WERI-Rb-1 (cell line): ENCODE measurements around the gene SIRPB1.

Experiments
- DNase-seq: peaks from one replicate; pipeline ENCODE4 v3.0.0-alpha.2; 2020
- H3K27ac ChIP-seq: fragments of 250-450 bp; sonication (Bioruptor Pico); 2 replicates; pipeline ENCODE4 v1.5.1; 2020; ENCODE audit warnings: mild to moderate bottlenecking, moderate library complexity
- H3K27me3 ChIP-seq: fragments of 250-450 bp; sonication (Bioruptor Pico); 2 replicates; pipeline ENCODE4 v1.5.1; 2021; ENCODE audit warnings: mild to moderate bottlenecking, low read depth, moderate library complexity; ENCODE audit not compliant: insufficient read depth, severe bottlenecking
- H3K36me3 ChIP-seq: fragments of 250-450 bp; sonication (Bioruptor Pico); 2 replicates; pipeline ENCODE4 v1.5.1; 2020; ENCODE audit warnings: mild to moderate bottlenecking, moderate library complexity
- H3K4me3 ChIP-seq: 2 replicates; pipeline ENCODE4 v1.5.1; 2011; ENCODE audit warnings: low read depth, mild to moderate bottlenecking, control low read depth, low read length
- H3K9me3 ChIP-seq: fragments of 250-450 bp; sonication (Bioruptor Pico); 2 replicates; pipeline ENCODE4 v1.5.1; 2021; ENCODE audit warnings: mild to moderate bottlenecking, moderate library complexity; ENCODE audit not compliant: severe bottlenecking
- TF ChIP-seq, protein P1 (sequence below): IDR thresholded peaks from 2 replicates; pipeline ENCODE4 v1.5.1; 2011; ENCODE audit warnings: low read depth, mild to moderate bottlenecking, control low read depth, inconsistent platforms, low read length

Gene SIRPB1

GRCh38 chr20:1619861-1620444 is at the start of gene SIRPB1:
SIRPB1 (minus strand) TSS chr20:1620009; CDS start chr20:1619944, 65 bp downstream.
- DNase-seq, result no peak
- H3K4me3 ChIP-seq, result no peak within 1 kb of the TSS

GRCh38 chr20:1669304-1669703 is 49.5 kb upstream of the SIRPB1 start:
- no peak for DNase-seq
- TF ChIP-seq, protein P1, sequence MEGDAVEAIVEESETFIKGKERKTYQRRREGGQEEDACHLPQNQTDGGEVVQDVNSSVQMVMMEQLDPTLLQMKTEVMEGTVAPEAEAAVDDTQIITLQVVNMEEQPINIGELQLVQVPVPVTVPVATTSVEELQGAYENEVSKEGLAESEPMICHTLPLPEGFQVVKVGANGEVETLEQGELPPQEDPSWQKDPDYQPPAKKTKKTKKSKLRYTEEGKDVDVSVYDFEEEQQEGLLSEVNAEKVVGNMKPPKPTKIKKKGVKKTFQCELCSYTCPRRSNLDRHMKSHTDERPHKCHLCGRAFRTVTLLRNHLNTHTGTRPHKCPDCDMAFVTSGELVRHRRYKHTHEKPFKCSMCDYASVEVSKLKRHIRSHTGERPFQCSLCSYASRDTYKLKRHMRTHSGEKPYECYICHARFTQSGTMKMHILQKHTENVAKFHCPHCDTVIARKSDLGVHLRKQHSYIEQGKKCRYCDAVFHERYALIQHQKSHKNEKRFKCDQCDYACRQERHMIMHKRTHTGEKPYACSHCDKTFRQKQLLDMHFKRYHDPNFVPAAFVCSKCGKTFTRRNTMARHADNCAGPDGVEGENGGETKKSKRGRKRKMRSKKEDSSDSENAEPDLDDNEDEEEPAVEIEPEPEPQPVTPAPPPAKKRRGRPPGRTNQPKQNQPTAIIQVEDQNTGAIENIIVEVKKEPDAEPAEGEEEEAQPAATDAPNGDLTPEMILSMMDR, result no peak

More at GRCh38 chr20:1619861-1620444, at the start of gene SIRPB1:
- H3K27me3 ChIP-seq, result peaks cover 54% of the 10 kb centered on the region
- H3K36me3 ChIP-seq, result no peaks in the 10 kb centered on the region
- no peak within 1 kb of the TSS for H3K27ac ChIP-seq
- H3K9me3 ChIP-seq, result no peaks in the 10 kb centered on the region
- TF ChIP-seq, protein P1, result no peak

GRCh38 chr20:1667502-1668085 is 47.8 kb upstream of the SIRPB1 start:
- H3K36me3 ChIP-seq, result no peaks in the 10 kb centered on the region
- DNase-seq, result no peak
- peaks cover 67% of the 10 kb centered on the region for H3K27me3 ChIP-seq
- no peak overlapping the region for H3K4me3 ChIP-seq
- H3K27ac ChIP-seq, result no peak overlapping the region
- no peaks in the 10 kb centered on the region for H3K9me3 ChIP-seq
- TF ChIP-seq, protein P1, result no peak

More at GRCh38 chr20:1669304-1669703, 49.5 kb upstream of the SIRPB1 start:
- Histone ChIP-seq H3K27ac (no peak overlapping the region), H3K9me3 (no peaks in the 10 kb centered on the region), H3K4me3 (no peak overlapping the region), H3K36me3 (no peaks in the 10 kb centered on the region), H3K27me3 (peaks cover 67% of the 10 kb centered on the region)

DNA sequence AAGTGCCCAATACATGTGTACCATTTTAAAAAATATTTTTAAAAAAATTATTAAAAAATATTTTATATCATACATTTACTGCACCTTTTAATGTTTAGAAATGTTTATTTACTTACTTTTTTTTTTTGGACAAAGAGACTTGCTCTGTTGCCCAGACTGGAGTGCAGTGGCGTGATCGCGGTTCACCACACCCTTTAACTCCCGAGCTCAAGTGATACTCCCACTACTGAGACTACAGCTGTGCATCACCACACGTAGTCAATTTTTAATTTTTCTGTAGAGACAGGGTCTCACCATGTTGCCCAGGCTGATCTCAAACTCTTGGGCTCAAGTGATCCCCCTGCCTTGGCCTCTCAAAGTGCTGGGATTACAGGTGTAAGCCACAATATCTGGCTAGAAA is 47.0 kb upstream of the SIRPB1 start:
- no peak overlapping the region for H3K27ac ChIP-seq
- no peaks in the 10 kb centered on the region for H3K36me3 ChIP-seq
- H3K27me3 ChIP-seq, result peaks cover 67% of the 10 kb centered on the region
- no peak overlapping the region for H3K4me3 ChIP-seq
- TF ChIP-seq, protein P1, result no peak
- no peak for DNase-seq
- no peaks in the 10 kb centered on the region for H3K9me3 ChIP-seq

GRCh38 chr20:1665345-1665744 is 45.5 kb upstream of the SIRPB1 start:
- Histone ChIP-seq H3K36me3 (no peaks in the 10 kb centered on the region), H3K4me3 (no peak overlapping the region), H3K9me3 (no peaks in the 10 kb centered on the region), H3K27me3 (peaks cover 63% of the 10 kb centered on the region), H3K27ac (no peak overlapping the region)
- TF ChIP-seq, protein P1, result no peak
- no peak for DNase-seq

DNA sequence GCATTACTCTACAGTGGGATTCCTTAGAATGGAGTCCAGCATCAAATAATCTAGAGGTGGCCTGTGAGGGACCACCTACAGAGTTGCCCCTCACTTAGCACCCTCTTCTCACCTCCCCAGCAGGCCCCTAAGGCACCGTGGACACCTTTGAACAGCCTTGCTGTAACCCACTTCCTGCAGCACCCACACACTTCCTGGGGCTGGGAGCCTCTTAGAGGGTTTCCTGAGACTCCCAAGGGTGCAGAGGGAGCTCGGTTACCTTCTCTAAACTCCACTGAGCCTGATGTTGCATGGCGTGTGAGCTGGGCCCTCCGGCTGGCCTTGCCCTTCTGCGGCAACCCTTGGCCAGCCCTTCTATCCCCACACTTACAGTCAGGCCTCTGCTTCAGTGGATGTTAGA is 45.1 kb upstream of the SIRPB1 start:
- no peak overlapping the region for H3K4me3 ChIP-seq

More for the DNA sequence above, 45.1 kb upstream of the SIRPB1 start:
- Histone ChIP-seq H3K36me3 (no peaks in the 10 kb centered on the region), H3K27ac (no peak overlapping the region), H3K9me3 (no peaks in the 10 kb centered on the region), H3K27me3 (peaks cover 65% of the 10 kb centered on the region)
- DNase-seq, result no peak
- TF ChIP-seq, protein P1, result no peak
